Skin epidermis (tissue), 12 donors: Measurements from ENCODE around the gene CXCL6.

Source experiments
- H3K27ac ChIP-seq, 21 experiments: fragments of 200-600 bp; sonication (generic) in 11 of 21; one replicate each; pipeline ENCODE4 v1.5.0; 2020; ENCODE audit warnings: mild to moderate bottlenecking in 3 of 21, inconsistent platforms in 2 of 21, moderate library complexity in 2 of 21
- H3K4me3 ChIP-seq, 7 experiments: fragments of 200-600 bp; sonication (generic) in 2 of 7; one replicate each; pipeline ENCODE4 v1.5.0; 2020; ENCODE audit warnings: inconsistent platforms in 2 of 7, mild to moderate bottlenecking in 2 of 7, moderate library complexity in 1 of 7

Gene CXCL6

GRCh38 chr4:73841243-73841925 is 4.9 kb downstream of the CXCL6 start:
- H3K27ac ChIP-seq: no peak overlapping the region
- H3K4me3 ChIP-seq: no peak overlapping the region

GRCh38 chr4:73842696-73843095 is 6.2 kb downstream of the CXCL6 start:
- H3K4me3 ChIP-seq: no peak overlapping the region
- H3K27ac ChIP-seq: no peak overlapping the region

- no peak overlapping the region for H3K27ac ChIP-seq
- H3K4me3 ChIP-seq: no peak overlapping the region
These were observed 6.9 kb downstream of the CXCL6 start for GRCh38 chr4:73843369-73843768.

- Histone ChIP-seq H3K4me3 (no peak overlapping the region), H3K27ac (no peak overlapping the region)
These were observed 7.9 kb downstream of the CXCL6 start for GRCh38 chr4:73844345-73844744.

GRCh38 chr4:73844806-73845205 is 8.3 kb downstream of the CXCL6 start:
- H3K4me3 ChIP-seq: no peak overlapping the region
- H3K27ac ChIP-seq: no peak overlapping the region

- no peak overlapping the region for H3K27ac ChIP-seq
- no peak overlapping the region for H3K4me3 ChIP-seq
These were observed 11.2 kb downstream of the CXCL6 start for GRCh38 chr4:73847526-73848182.

- no peak overlapping the region for H3K4me3 ChIP-seq
- H3K27ac ChIP-seq: no peak overlapping the region
These were observed 11.8 kb downstream of the CXCL6 start for GRCh38 chr4:73848183-73848777.

GRCh38 chr4:73850261-73850970 is 13.9 kb downstream of the CXCL6 start:
- Histone ChIP-seq H3K27ac (no peak overlapping the region), H3K4me3 (no peak overlapping the region)

GRCh38 chr4:73851293-73851692 is 14.8 kb downstream of the CXCL6 start:
- Histone ChIP-seq H3K4me3 (no peak overlapping the region), H3K27ac (no peak overlapping the region)

GRCh38 chr4:73852771-73853170 is 16.3 kb downstream of the CXCL6 start:
- Histone ChIP-seq H3K4me3 (no peak overlapping the region), H3K27ac (no peak overlapping the region)

GRCh38 chr4:73853246-73853704 is 16.8 kb downstream of the CXCL6 start, which contains the start of gene PF4V1:
Gene PF4V1, plus strand, starts transcription at chr4:73853296. Its CDS starts 67 bp downstream, at chr4:73853363.
- Histone ChIP-seq H3K4me3 (peak within 1 kb of the TSS in 1 of 7 experiments; percentile 6), H3K27ac (no peak within 1 kb of the TSS)

- no peak overlapping the region for H3K27ac ChIP-seq
- H3K4me3 ChIP-seq: no peak overlapping the region
These were observed 17.4 kb downstream of the CXCL6 start for GRCh38 chr4:73853718-73854473.

- Histone ChIP-seq H3K27ac (no peak overlapping the region), H3K4me3 (no peak overlapping the region)
These were observed 18.9 kb downstream of the CXCL6 start for GRCh38 chr4:73855406-73855805.

GRCh38 chr4:73856518-73856917 is 20.0 kb downstream of the CXCL6 start:
- Histone ChIP-seq H3K4me3 (no peak overlapping the region), H3K27ac (no peak overlapping the region)

GRCh38 chr4:73859614-73860088 is 23.2 kb downstream of the CXCL6 start:
- no peak overlapping the region for H3K27ac ChIP-seq
- H3K4me3 ChIP-seq: no peak overlapping the region

- Histone ChIP-seq H3K4me3 (no peak overlapping the region), H3K27ac (no peak overlapping the region)
These were observed 23.7 kb downstream of the CXCL6 start for GRCh38 chr4:73860181-73860580.

GRCh38 chr4:73860917-73861316 is 24.4 kb downstream of the CXCL6 start:
- H3K4me3 ChIP-seq: no peak overlapping the region
- no peak overlapping the region for H3K27ac ChIP-seq

GRCh38 chr4:73862322-73862721 is 25.8 kb downstream of the CXCL6 start:
- H3K4me3 ChIP-seq: no peak overlapping the region

GRCh38 chr4:73864365-73864764 is 27.9 kb downstream of the CXCL6 start:
- Histone ChIP-seq H3K4me3 (no peak overlapping the region), H3K27ac (no peak overlapping the region)

More at GRCh38 chr4:73862322-73862721, 25.8 kb downstream of the CXCL6 start:
- H3K27ac ChIP-seq: no peak overlapping the region

- H3K4me3 ChIP-seq: no peak overlapping the region
- no peak overlapping the region for H3K27ac ChIP-seq
These were observed 28.5 kb downstream of the CXCL6 start for GRCh38 chr4:73864961-73865360.
